HepG2 (cell line): ENCODE data around the gene CTDNEP1. TPM values are rescaled to one million over a fixed set of nuclear protein-coding genes. Genes with fewer than 3 reads are reported as not detected.

Experiments
- HIC2 ChIP-seq: sonication (generic); formaldehyde crosslinking; IDR thresholded peaks from 2 replicates; pipeline ENCODE4 v1.9.0; 2022; ENCODE audit warnings: low read depth, missing genetic modification reagents
- HMG20B ChIP-seq: conservative IDR thresholded peaks from 2 replicates; pipeline ENCODE4 v1.6.1; 2016; ENCODE audit warnings: missing genetic modification reagents, missing compliant biosample characterization
- HNRNPL ChIP-seq: fragments of 200-400 bp; formaldehyde crosslinking; IDR thresholded peaks from 2 replicates; pipeline ENCODE4 v1.6.1; 2017; ENCODE audit warnings: mild to moderate bottlenecking, low read depth, low read length
- MXD4 ChIP-seq: IDR thresholded peaks from 2 replicates; pipeline ENCODE4 v1.6.1; 2016; ENCODE audit warnings: mild to moderate bottlenecking, missing biosample characterization, missing genetic modification reagents
- POLR2AphosphoS5 ChIP-seq: IDR thresholded peaks from 2 replicates; pipeline ENCODE4 v1.6.1; 2012; ENCODE audit warnings: low read depth, low read length
- RXRB ChIP-seq: IDR thresholded peaks from 2 replicates; pipeline ENCODE4 v1.6.1; 2016; ENCODE audit warnings: borderline replicate concordance, missing genetic modification reagents, missing compliant biosample characterization
- SAP130 ChIP-seq: IDR thresholded peaks from 2 replicates; pipeline ENCODE4 v1.6.1; 2016; ENCODE audit warnings: low read depth
- SCMH1 ChIP-seq: sonication (generic); formaldehyde crosslinking; IDR thresholded peaks from 2 replicates; pipeline ENCODE4 v1.9.0; 2021; ENCODE audit warnings: missing genetic modification reagents, mild to moderate bottlenecking, borderline replicate concordance
- SOX6 ChIP-seq, 2 experiments: fragments of 450-650 bp in 1 of 2; sonication (generic) in 1 of 2; formaldehyde crosslinking in 1 of 2; IDR thresholded peaks; 2 replicates each; pipeline versions ENCODE4 v1.4.0 to v1.6.1; 2017 to 2020; ENCODE audit warnings: antibody characterized with exemption in 1 of 2, mild to moderate bottlenecking in 1 of 2, missing genetic modification reagents in 1 of 2
- SRSF1 ChIP-seq: fragments of 200-400 bp; formaldehyde crosslinking; optimal IDR thresholded peaks from 2 replicates; pipeline ENCODE3; 2017; ENCODE audit warnings: mild to moderate bottlenecking, low read depth, low read length, moderate library complexity
- TERF1 ChIP-seq: sonication (generic); formaldehyde crosslinking; IDR thresholded peaks from 2 replicates; pipeline ENCODE4 v1.8.0; 2022; ENCODE audit warnings: mild to moderate bottlenecking, missing genetic modification reagents, moderate library complexity
- TFDP2 ChIP-seq: sonication (generic); formaldehyde crosslinking; IDR thresholded peaks from 2 replicates; pipeline ENCODE4 v1.4.0; 2020; ENCODE audit warnings: missing genetic modification reagents
- ZBTB3 ChIP-seq: sonication (generic); formaldehyde crosslinking; IDR thresholded peaks from 2 replicates; pipeline ENCODE4 v1.4.0; 2020; ENCODE audit warnings: low read depth, mild to moderate bottlenecking, moderate library complexity, missing genetic modification reagents, borderline replicate concordance
- ZEB1 ChIP-seq: IDR thresholded peaks from 2 replicates; pipeline ENCODE4 v1.6.1; 2012; ENCODE audit warnings: mild to moderate bottlenecking, low read depth, inconsistent platforms; ENCODE audit not compliant: insufficient replicate concordance
- ZNF160 ChIP-seq: sonication (generic); formaldehyde crosslinking; IDR thresholded peaks from 2 replicates; pipeline ENCODE4 v1.8.0; 2022; ENCODE audit warnings: mild to moderate bottlenecking, inconsistent platforms, missing genetic modification reagents
- ZNF773 ChIP-seq: sonication (generic); formaldehyde crosslinking; IDR thresholded peaks from 2 replicates; pipeline ENCODE4 v1.4.0; 2020; ENCODE audit warnings: missing genetic modification reagents, borderline replicate concordance
- ZNF891 ChIP-seq: sonication (generic); formaldehyde crosslinking; IDR thresholded peaks from 2 replicates; pipeline ENCODE4 v1.5.0; 2020; ENCODE audit warnings: mild to moderate bottlenecking, missing genetic modification reagents
- polyA plus RNA-seq, 8 experiments: library from polyadenylated mRNA; depleted of rRNA in 3 of 8; stranded (reverse) in 7 of 8; unstranded in 1 of 8; fragments of >200 nt; fragmentation: Illumina TruSeq in 4 of 8; extraction: Trizol in 4 of 8; gene quantifications; 2 replicates each; pipeline versions ENCODE4 v1.2.1 to v1.2.3, GENCODE V29; 2011 to 2016; ENCODE audit warnings: low read depth in 4 of 8, missing spikeins in 1 of 8, mixed read lengths in 1 of 8; ENCODE audit not compliant: insufficient read depth in 1 of 8
- total RNA-seq, 5 experiments: library from RNA; depleted of rRNA; stranded (reverse); fragments of >200 nt; fragmentation: Illumina TruSeq; extraction: Trizol; gene quantifications; 2 replicates each; pipeline ENCODE4 v1.2.3, GENCODE V29; 2016; ENCODE audit warnings: low read depth in 1 of 5
- TF ChIP-seq, protein P1 (sequence below): sonication (generic); formaldehyde crosslinking; IDR thresholded peaks from 2 replicates; pipeline ENCODE4 v1.4.0; 2020; ENCODE audit warnings: missing genetic modification reagents
- TF ChIP-seq, protein P2 (sequence below): sonication (generic); formaldehyde crosslinking; IDR thresholded peaks from 2 replicates; pipeline ENCODE4 v1.4.0; 2020; ENCODE audit warnings: mild to moderate bottlenecking, missing genetic modification reagents

Gene CTDNEP1
- total and polyA plus RNA-seq, 2 of the 13 experiments (the other 11 are each of a cell fraction or from before 2014, with no cell fraction given), result 19.8 to 118 TPM

- TF ChIP-seq ZNF773 (no peak), POLR2AphosphoS5 (no peak), ZNF160 (no peak), HIC2 (CRISPR knock-in tag) (0 out of 2 replicates have a peak, but pooled peaks have one; percentile 16), TERF1 (no peak), SOX6 (IDR thresholded peaks at IDR 0.05) (no peak), SOX6 (CRISPR knock-in tag; IDR thresholded peaks at IDR 0.05) (peak; percentile 16; the same call in 1 of the 2 replicates), ZBTB3 (CRISPR knock-in tag) (0 out of 2 replicates have a peak, but pooled peaks have one; percentile 69), MXD4 (CRISPR knock-in tag) (no peak; the same call in 1 of the 2 replicates), TFDP2 (CRISPR knock-in tag) (peak; percentile 51; the same call in 1 of the 2 replicates), RXRB (CRISPR knock-in tag) (peak; percentile 67; the same call in 1 of the 2 replicates), ZNF891 (peak; percentile 90), ZEB1 (peak; percentile 37), HMG20B (CRISPR knock-in tag) (no peak), HNRNPL (0 out of 2 replicates have a peak, but pooled peaks have one; percentile 57), SAP130 (CRISPR knock-in tag) (peak; percentile 86), SRSF1 (peak; percentile 9), SCMH1 (CRISPR knock-in tag) (no peak)
- TF ChIP-seq, protein P1, sequence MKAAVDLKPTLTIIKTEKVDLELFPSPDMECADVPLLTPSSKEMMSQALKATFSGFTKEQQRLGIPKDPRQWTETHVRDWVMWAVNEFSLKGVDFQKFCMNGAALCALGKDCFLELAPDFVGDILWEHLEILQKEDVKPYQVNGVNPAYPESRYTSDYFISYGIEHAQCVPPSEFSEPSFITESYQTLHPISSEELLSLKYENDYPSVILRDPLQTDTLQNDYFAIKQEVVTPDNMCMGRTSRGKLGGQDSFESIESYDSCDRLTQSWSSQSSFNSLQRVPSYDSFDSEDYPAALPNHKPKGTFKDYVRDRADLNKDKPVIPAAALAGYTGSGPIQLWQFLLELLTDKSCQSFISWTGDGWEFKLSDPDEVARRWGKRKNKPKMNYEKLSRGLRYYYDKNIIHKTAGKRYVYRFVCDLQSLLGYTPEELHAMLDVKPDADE (CRISPR knock-in tag), result no peak
- TF ChIP-seq, protein P2, sequence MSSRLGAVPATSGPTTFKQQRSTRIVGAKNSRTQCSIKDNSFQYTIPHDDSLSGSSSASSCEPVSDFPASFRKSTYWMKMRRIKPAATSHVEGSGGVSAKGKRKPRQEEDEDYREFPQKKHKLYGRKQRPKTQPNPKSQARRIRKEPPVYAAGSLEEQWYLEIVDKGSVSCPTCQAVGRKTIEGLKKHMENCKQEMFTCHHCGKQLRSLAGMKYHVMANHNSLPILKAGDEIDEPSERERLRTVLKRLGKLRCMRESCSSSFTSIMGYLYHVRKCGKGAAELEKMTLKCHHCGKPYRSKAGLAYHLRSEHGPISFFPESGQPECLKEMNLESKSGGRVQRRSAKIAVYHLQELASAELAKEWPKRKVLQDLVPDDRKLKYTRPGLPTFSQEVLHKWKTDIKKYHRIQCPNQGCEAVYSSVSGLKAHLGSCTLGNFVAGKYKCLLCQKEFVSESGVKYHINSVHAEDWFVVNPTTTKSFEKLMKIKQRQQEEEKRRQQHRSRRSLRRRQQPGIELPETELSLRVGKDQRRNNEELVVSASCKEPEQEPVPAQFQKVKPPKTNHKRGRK (CRISPR knock-in tag), result no peak
These were observed 29.1 kb upstream of the CTDNEP1 start (continued) for GRCh38 chr17:7280519-7281073.
